Tibial nerve (tissue), 3 donors: ENCODE measurements around the gene DNAJC15.

Experiments used
- POLR2A ChIP-seq, 2 donors: fragments of 450-650 bp; IDR thresholded peaks; one replicate each; pipeline ENCODE4 v1.6.1; 2017; ENCODE audit warnings: antibody characterized with exemption in 2 of 2, mild to moderate bottlenecking in 2 of 2, moderate library complexity in 2 of 2
- TF ChIP-seq, protein P1 (sequence below), 5 experiments: fragments of 200-600 bp in 3 of 5; fragments of 450-650 bp in 2 of 5; sonication (generic) in 3 of 5; IDR thresholded peaks; one replicate each; pipeline ENCODE4 v1.5.1; 2016 to 2019; ENCODE audit warnings: antibody characterized with exemption in 5 of 5, mild to moderate bottlenecking in 3 of 5, moderate library complexity in 2 of 5

DNA sequence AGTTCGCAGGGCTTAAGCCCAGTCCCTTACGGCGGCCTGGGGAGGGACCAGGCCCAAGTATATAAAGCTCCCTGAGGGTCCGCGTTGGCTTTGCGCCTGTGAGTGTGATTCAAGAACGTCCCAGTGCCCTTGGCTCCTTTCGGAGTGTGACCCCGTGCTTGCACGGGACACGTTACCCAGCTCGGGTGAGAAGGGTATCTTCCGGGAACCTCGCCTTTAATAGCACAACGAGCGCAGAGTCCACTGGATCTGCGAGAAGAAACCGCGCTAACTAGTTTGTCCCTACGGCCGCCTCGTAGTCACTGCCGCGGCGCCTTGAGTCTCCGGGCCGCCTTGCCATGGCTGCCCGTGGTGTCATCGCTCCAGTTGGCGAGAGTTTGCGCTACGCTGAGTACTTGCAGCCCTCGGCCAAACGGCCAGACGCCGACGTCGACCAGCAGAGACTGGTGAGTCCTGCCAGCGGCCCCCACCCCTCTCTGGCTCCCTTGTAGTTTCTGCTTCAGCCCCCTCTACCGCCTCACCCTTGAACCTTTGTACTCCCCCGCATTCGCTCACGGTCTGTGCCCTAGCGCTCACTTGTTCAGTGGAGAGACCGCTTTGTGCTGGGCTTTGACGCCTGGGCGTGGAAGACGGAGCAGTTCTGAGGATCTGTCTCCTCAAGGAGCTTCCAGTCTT lies at the start of gene DNAJC15:
- TF ChIP-seq, protein P1, sequence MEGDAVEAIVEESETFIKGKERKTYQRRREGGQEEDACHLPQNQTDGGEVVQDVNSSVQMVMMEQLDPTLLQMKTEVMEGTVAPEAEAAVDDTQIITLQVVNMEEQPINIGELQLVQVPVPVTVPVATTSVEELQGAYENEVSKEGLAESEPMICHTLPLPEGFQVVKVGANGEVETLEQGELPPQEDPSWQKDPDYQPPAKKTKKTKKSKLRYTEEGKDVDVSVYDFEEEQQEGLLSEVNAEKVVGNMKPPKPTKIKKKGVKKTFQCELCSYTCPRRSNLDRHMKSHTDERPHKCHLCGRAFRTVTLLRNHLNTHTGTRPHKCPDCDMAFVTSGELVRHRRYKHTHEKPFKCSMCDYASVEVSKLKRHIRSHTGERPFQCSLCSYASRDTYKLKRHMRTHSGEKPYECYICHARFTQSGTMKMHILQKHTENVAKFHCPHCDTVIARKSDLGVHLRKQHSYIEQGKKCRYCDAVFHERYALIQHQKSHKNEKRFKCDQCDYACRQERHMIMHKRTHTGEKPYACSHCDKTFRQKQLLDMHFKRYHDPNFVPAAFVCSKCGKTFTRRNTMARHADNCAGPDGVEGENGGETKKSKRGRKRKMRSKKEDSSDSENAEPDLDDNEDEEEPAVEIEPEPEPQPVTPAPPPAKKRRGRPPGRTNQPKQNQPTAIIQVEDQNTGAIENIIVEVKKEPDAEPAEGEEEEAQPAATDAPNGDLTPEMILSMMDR (IDR thresholded peaks at IDR 0.05): peak in 2 of 5 experiments; percentile 13 to 19
- peak in 1 of 2 donors; percentile 20 for TF ChIP-seq POLR2A (IDR thresholded peaks at IDR 0.05)
